Mucosa of descending colon (tissue), 3 donors: ENCODE results near the gene KTN1. TPM values are rescaled to one million over a fixed set of nuclear protein-coding genes. Genes with fewer than 3 reads are reported as not detected.

Experiments used
- ATAC-seq: fragments of 200-7000 bp; cut with Tn5 transposase; one replicate; pipeline ENCODE4 v1.9.1; 2020; ENCODE audit warnings: mild to moderate bottlenecking, moderate library complexity
- DNase-seq, 3 donors: peaks; one replicate each; pipeline ENCODE4 v3.0.0-alpha.2; 2020
- H3K36me3 ChIP-seq: fragments of 200-600 bp; one replicate; pipeline ENCODE4 v1.8.0; 2021; ENCODE audit warnings: low read depth, mild to moderate bottlenecking
- H3K4me1 ChIP-seq: fragments of 200-600 bp; one replicate; pipeline ENCODE4 v1.8.0; 2021; ENCODE audit warnings: low read depth, mild to moderate bottlenecking
- H3K4me3 ChIP-seq: fragments of 200-600 bp; one replicate; pipeline ENCODE4 v1.8.0; 2021; ENCODE audit warnings: mild to moderate bottlenecking
- H3K9me3 ChIP-seq: fragments of 200-600 bp; one replicate; pipeline ENCODE4 v1.8.0; 2021; ENCODE audit warnings: mild to moderate bottlenecking
- intact Hi-C, 2 donors: fragments of 100-400 bp; cut with DNase I in 1 of 2; cut with micrococcal nuclease in 1 of 2; formaldehyde crosslinking; loops; one replicate each; pipeline versions ENCODE4 v1.11.0 to v1.11.1; 2022; cut with DNase I, micrococcal nuclease
- total RNA-seq, 3 donors: library from RNA; stranded (reverse); fragmentation: NEBNext Ultra II Directional in 2 of 3; extraction: Animal tissue kit (Norgen Biotek cat#: 25700) in 2 of 3; gene quantifications; one replicate each; pipeline versions ENCODE4 v1.2.1 to v1.2.4, GENCODE V29; 2021 to 2023
- TF ChIP-seq, protein P1 (sequence below): fragments of 200-600 bp; IDR thresholded peaks from one replicate; pipeline ENCODE4 v1.8.0; 2022; ENCODE audit warnings: antibody characterized with exemption, mild to moderate bottlenecking
- donor health status: DM: no; HTN: no; CAD: no; lungs with moderate emphysema.
- donor health status: DM: no; HTN: no; CAD: no.
- donor health status: DM: no; HTN: yes; CAD: no.

KTN1 gene
- total RNA-seq, 3 donors from 2014 or later = 181 to 299 (median 251) TPM

DNA sequence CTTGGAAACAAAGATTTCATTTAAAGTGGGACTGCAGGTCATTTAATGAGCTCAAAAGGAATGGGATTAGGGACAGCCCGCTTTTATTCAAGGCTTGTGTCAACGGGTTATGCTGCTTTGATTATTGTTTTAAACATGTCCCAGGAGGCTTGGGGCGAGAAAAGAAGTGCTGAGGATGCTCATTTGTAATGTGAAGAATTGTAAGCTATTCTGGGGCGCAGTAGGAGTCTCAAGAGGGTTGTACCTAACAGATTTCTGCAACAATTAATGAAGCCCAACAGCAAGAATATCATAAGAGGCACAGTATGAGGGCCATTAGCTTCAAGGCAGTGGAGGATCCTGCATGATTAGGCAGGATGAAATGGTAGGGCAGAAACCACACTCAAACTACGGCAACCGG, 122.5 kb downstream of the KTN1 start:
- intact Hi-C loops = loop anchor here in 1 of 2 donors (10.0 kb wide), 1 partner anchor 632 kb away; no protein-coding TSS in a partner anchor
- TF ChIP-seq, protein P1, sequence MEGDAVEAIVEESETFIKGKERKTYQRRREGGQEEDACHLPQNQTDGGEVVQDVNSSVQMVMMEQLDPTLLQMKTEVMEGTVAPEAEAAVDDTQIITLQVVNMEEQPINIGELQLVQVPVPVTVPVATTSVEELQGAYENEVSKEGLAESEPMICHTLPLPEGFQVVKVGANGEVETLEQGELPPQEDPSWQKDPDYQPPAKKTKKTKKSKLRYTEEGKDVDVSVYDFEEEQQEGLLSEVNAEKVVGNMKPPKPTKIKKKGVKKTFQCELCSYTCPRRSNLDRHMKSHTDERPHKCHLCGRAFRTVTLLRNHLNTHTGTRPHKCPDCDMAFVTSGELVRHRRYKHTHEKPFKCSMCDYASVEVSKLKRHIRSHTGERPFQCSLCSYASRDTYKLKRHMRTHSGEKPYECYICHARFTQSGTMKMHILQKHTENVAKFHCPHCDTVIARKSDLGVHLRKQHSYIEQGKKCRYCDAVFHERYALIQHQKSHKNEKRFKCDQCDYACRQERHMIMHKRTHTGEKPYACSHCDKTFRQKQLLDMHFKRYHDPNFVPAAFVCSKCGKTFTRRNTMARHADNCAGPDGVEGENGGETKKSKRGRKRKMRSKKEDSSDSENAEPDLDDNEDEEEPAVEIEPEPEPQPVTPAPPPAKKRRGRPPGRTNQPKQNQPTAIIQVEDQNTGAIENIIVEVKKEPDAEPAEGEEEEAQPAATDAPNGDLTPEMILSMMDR = no peak
- DNase-seq (no peak), ATAC-seq (no peak)
- H3K4me3 ChIP-seq = no peak overlapping the region
- H3K9me3 ChIP-seq = no peaks in the 10 kb centered on the region
- H3K4me1 ChIP-seq = no peaks in the 10 kb centered on the region
- H3K36me3 ChIP-seq = no peaks in the 10 kb centered on the region

DNA sequence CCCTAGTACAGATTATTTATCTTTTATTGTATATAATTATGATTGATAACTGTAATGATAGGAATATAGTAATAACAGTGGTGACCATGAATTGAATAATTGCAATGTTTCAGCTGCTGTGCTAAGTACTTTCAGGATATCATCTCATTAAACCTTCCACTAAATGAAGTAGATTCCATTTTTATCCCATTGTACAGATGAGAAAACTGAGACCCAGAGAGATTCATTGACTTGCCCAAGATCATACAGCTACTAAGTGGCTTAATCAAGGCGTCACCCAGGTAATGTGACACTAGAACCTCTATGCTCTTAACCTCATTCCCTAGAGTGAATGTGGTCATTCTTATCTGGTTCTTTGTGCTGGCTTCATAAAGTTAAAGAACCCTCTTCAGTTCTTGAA, 124.6 kb downstream of the KTN1 start:
- TF ChIP-seq, protein P1 = no peak
- no peaks in the 10 kb centered on the region for H3K36me3 ChIP-seq
- no peak for ATAC-seq
- no peaks in the 10 kb centered on the region for H3K4me1 ChIP-seq
- intact Hi-C loops = loop anchor here in 1 of 2 donors (10.0 kb wide), 1 partner anchor 630 kb away; no protein-coding TSS in a partner anchor
- no peak for DNase-seq
- no peak overlapping the region for H3K4me3 ChIP-seq
- no peaks in the 10 kb centered on the region for H3K9me3 ChIP-seq

DNA sequence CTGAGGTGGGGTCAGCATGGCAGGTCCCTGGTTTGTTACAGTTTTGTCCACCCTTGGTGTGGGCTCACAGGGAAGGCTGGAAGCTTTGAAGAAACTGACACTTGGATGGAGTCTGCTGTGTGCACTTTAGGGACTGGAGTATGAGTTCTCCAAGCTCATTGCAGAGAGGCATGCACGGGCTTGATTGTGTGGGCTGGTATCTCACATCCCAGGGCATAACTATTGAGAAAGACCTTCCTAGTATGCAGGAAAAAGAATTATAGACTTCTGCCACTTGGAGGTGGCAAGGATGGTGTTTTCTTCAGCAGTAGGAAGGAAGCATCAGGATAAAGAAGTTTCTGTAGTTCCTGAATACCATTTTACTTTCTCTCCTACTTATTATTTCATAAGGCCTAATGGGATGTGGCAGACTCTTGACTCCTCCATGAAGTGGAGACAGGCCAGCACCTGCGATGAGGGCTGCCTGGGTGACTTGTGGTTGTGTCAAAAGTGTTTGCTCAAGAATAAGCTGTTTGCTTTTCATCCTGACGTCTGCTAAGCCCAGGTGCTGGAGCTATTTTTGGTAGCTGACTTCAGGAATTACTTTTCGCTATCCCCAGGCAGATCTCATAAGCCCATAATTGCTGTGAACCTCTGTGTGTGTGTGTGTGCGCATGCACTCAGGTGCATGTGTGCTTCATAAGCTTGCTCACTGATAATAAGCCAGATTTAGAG, 125.8 kb downstream of the KTN1 start:
- intact Hi-C loops = loop anchor here in 1 of 2 donors (10.0 kb wide), 1 partner anchor 629 kb away; no protein-coding TSS in a partner anchor
- no peaks in the 10 kb centered on the region for H3K9me3 ChIP-seq
- DNase-seq (peak in 1 of 3 donors; percentile 14), ATAC-seq (peak; percentile 58)
- no peaks in the 10 kb centered on the region for H3K4me1 ChIP-seq
- no peaks in the 10 kb centered on the region for H3K36me3 ChIP-seq
- TF ChIP-seq, protein P1 = no peak
- H3K4me3 ChIP-seq = no peak overlapping the region

DNA sequence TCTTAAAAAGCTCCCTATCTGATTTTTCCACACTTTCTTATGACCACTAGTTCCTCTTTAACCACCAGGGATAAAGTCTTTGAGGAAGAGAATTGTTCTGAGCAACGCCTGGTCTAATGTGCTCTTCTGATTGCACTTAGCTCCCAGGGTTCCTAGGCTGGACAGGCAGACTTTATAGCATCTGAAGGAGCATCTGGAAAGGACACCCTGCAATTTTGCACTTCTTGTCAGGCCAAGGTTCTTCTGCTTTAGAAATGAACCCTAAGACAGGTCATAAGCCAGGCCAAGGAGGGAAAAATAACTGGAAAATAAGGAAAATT, 126.3 kb downstream of the KTN1 start:
- ATAC-seq (peak; percentile 67), DNase-seq (peak in 1 of 3 donors; percentile 8)
- H3K4me1 ChIP-seq = no peaks in the 10 kb centered on the region
- H3K9me3 ChIP-seq = no peaks in the 10 kb centered on the region
- no peak overlapping the region for H3K4me3 ChIP-seq
- intact Hi-C loops = loop anchor here in 1 of 2 donors (10.0 kb wide), 1 partner anchor 628 kb away; no protein-coding TSS in a partner anchor
- no peaks in the 10 kb centered on the region for H3K36me3 ChIP-seq
- TF ChIP-seq, protein P1 = no peak

DNA sequence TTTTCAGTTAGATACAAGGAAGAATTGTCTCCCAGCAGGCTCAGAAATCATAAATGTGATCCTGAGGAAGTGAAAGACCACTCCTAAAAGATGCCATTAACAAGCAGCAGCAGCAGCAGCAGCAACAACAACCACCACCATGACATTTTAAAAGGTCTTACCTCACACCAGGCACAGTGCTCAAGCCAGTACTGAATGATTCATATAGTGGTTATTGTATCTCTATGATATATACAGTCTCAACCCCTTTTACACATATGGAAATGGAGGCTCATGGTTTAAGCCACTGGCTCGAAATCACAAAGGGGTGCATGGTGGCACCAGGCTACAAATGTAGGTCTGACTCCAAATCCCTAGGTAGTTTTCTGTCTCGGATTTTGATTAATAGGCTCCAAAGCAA, 126.9 kb downstream of the KTN1 start:
- TF ChIP-seq, protein P1 = no peak
- Histone ChIP-seq H3K4me1 (no peaks in the 10 kb centered on the region), H3K4me3 (no peak overlapping the region), H3K9me3 (no peaks in the 10 kb centered on the region), H3K36me3 (no peaks in the 10 kb centered on the region)
- DNase-seq (no peak), ATAC-seq (no peak)
- intact Hi-C loops = loop anchor here in 1 of 2 donors (10.0 kb wide), 1 partner anchor 628 kb away; no protein-coding TSS in a partner anchor
